SK-N-SH treated with all-trans-retinoic acid at 6 μM for 48 hours (cell line): ENCODE measurements around the gene RTP5.

ENCODE experiments used
- PPARA ChIP-seq: fragments of 250-450 bp; sonication (Bioruptor Pico); IDR thresholded peaks from 2 replicates; pipeline ENCODE4 v1.5.0; 2020; ENCODE audit warnings: mild to moderate bottlenecking, borderline replicate concordance
- SNAI2 ChIP-seq: fragments of 250-450 bp; sonication (Bioruptor Pico); IDR thresholded peaks from 2 replicates; pipeline ENCODE4 v1.5.0; 2020; ENCODE audit warnings: mild to moderate bottlenecking, moderate library complexity

- no peak for TF ChIP-seq SNAI2
- no peak for TF ChIP-seq PPARA (CRISPR knock-in tag)
Observed at GRCh38 chr2:241897231-241897916, 27.8 kb downstream of the RTP5 start.
